ENCODE measurements around the gene TTLL13.

GRCh38 chr15:90307661-90308060 lies 58.3 kb downstream of the TTLL13 start:
- TF ChIP-seq CTCF (IDR thresholded peaks at IDR 0.05; ENCODE audit: low read length), result no peak
- no peak for TF ChIP-seq EZH2phosphoT487 (IDR thresholded peaks at IDR 0.05; ENCODE audit: low read length)
